ENCODE data around the gene MTRR.

Gene MTRR

DNA sequence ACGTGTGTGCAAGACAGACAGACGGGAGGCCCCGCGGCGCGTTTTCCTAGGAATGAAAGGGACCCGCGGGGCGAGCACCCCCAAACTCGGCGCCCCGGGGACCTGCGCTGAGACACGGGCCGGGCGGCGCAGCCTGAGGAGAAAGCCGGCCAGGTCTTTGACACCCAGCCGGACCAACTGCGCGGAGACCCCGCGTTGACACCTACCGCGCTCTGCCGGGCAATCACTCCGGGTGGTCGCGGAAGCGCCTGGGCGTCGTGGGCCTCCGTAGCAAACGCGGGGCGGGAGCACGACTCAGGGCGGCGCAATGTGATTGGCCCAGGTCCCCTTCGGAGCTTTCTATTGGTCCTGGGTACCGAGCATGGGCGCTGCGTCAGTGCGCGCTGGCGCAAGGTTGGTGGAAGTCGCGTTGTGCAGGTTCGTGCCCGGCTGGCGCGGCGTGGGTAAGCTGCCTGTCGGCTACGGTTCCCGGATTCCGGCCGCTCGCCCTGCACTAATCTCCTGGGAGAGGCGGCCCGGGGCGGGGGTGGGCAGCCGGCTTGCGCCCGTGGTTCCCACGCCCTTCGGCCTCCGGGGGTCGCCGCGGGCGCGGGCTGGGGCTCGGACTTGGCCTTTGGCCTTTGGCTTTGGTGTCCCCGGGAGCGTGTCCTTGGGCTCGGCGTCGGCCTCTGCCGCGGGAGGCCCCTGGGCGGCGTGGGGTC, at the start of gene MTRR, which contains the start of gene FASTKD3:
TSS of gene MTRR (plus strand) at position 376 of the 701 bp plus-strand sequence. CDS start 1,647 bp downstream, outside the sequence.
TSS of gene FASTKD3 (minus strand) at position 259 of the 701 bp plus-strand sequence. CDS start 948 bp downstream, outside the sequence.
- no peaks in the 10 kb centered on the region for H3K9me2 ChIP-seq (ENCODE audit: low read depth, low read length)
- no peaks in the 10 kb centered on the region for H3K27me3 ChIP-seq (ENCODE audit: insufficient read depth, low read length)
- peak within 1 kb of the TSS; percentile 98 for H3K9ac ChIP-seq (ENCODE audit: low read length)
- peaks cover 56% of the 10 kb centered on the region for H3K36me3 ChIP-seq (ENCODE audit: insufficient read depth, low read length)
- no peaks in the 10 kb centered on the region for H3F3A ChIP-seq (ENCODE audit: insufficient read depth, low read length)
- H3K9me3 ChIP-seq (ENCODE audit: low read length), result no peaks in the 10 kb centered on the region
- peak within 1 kb of the TSS; percentile 34; the same call in 1 of the 2 replicates for H2AFZ ChIP-seq (ENCODE audit: low read length)
- peak within 1 kb of the TSS; percentile 99 for H3K4me3 ChIP-seq (ENCODE audit: low read depth, low read length, poor library complexity, severe bottlenecking)
- H3K27ac ChIP-seq (ENCODE audit: low read depth, low read length, poor library complexity, severe bottlenecking), result no peak within 1 kb of the TSS
- H3K4me2 ChIP-seq (ENCODE audit: low read length), result peak within 1 kb of the TSS; percentile 93
- peaks cover 53% of the 10 kb centered on the region for H3K4me1 ChIP-seq (ENCODE audit: insufficient read depth, low read length, severe bottlenecking)
- H4K20me1 ChIP-seq (ENCODE audit: insufficient read depth, low read length), result peaks cover 2% of the 10 kb centered on the region; the same call in 1 of the 2 replicates
- TF ChIP-seq EZH2 (IDR thresholded peaks at IDR 0.05; ENCODE audit: borderline replicate concordance, low read length), result no peak
- TF ChIP-seq, protein P1, sequence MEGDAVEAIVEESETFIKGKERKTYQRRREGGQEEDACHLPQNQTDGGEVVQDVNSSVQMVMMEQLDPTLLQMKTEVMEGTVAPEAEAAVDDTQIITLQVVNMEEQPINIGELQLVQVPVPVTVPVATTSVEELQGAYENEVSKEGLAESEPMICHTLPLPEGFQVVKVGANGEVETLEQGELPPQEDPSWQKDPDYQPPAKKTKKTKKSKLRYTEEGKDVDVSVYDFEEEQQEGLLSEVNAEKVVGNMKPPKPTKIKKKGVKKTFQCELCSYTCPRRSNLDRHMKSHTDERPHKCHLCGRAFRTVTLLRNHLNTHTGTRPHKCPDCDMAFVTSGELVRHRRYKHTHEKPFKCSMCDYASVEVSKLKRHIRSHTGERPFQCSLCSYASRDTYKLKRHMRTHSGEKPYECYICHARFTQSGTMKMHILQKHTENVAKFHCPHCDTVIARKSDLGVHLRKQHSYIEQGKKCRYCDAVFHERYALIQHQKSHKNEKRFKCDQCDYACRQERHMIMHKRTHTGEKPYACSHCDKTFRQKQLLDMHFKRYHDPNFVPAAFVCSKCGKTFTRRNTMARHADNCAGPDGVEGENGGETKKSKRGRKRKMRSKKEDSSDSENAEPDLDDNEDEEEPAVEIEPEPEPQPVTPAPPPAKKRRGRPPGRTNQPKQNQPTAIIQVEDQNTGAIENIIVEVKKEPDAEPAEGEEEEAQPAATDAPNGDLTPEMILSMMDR (IDR thresholded peaks at IDR 0.05; ENCODE audit: low read length), result no peak
- H3K79me2 ChIP-seq (ENCODE audit: insufficient read depth, low read length), result peaks cover 71% of the 10 kb centered on the region

DNA sequence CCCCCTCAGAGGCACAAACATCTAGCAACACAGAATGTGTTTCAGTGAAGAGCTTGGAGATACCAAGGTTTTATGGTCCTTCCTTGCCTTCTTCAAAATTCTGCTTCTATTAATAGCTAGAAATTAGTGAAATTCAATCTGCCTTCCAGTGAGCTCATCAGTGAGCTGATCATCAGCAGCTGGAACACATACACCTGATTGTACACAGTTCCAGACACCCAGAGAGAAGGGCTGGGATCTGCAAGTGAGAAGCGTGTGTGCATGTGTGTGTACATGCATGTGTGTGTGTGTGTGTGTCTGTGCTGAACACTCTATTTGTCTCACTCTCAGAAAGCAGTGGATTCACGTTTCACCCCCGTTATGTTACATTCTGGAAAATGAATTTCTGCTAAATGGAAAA, 46.5 kb upstream of the MTRR start:
- Histone ChIP-seq H3K36me3 (ENCODE audit: insufficient read depth, low read length) (no peaks in the 10 kb centered on the region), H2AFZ (ENCODE audit: low read length) (no peak overlapping the region), H3K4me2 (ENCODE audit: low read length) (no peak overlapping the region), H3K9me3 (ENCODE audit: low read length) (no peaks in the 10 kb centered on the region), H3K9me2 (ENCODE audit: low read depth, low read length) (no peaks in the 10 kb centered on the region), H3K27ac (ENCODE audit: low read depth, low read length, poor library complexity, severe bottlenecking) (no peak overlapping the region), H4K20me1 (ENCODE audit: insufficient read depth, low read length) (no peaks in the 10 kb centered on the region), H3K4me3 (ENCODE audit: low read depth, low read length, poor library complexity, severe bottlenecking) (no peak overlapping the region), H3K4me1 (ENCODE audit: insufficient read depth, low read length, severe bottlenecking) (no peaks in the 10 kb centered on the region), H3K9ac (ENCODE audit: low read length) (no peak overlapping the region), H3F3A (ENCODE audit: insufficient read depth, low read length) (no peaks in the 10 kb centered on the region), H3K79me2 (ENCODE audit: insufficient read depth, low read length) (no peaks in the 10 kb centered on the region), H3K27me3 (ENCODE audit: insufficient read depth, low read length) (0 out of 2 replicates have a peak, but pooled peaks cover 4% of the 10 kb centered on the region)
- no peak for TF ChIP-seq EZH2 (IDR thresholded peaks at IDR 0.05; ENCODE audit: borderline replicate concordance, low read length)
- TF ChIP-seq, protein P1 (IDR thresholded peaks at IDR 0.05; ENCODE audit: low read length), result no peak

DNA sequence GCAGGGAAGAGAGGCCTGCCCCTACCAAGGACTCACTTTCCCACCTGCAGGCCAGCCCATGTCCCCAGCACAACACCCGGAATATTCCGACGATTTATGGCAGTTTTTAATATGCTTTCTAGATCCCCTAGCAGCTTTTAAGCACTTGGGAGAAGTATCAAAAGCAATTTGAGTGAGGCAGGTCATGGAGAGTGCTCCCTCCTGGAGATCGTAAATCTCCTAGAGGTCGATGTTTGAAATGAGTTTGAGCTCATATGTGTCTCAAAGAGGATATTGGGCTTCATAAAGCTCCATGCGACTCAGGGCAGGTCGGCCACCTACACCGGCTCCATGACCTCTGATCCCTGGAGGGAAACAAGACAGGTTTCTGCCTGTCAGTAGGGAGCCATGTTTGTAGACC, 45.4 kb upstream of the MTRR start:
- H3K27ac ChIP-seq (ENCODE audit: low read depth, low read length, poor library complexity, severe bottlenecking), result no peak overlapping the region
- no peak overlapping the region for H3K4me3 ChIP-seq (ENCODE audit: low read depth, low read length, poor library complexity, severe bottlenecking)
- H4K20me1 ChIP-seq (ENCODE audit: insufficient read depth, low read length), result no peaks in the 10 kb centered on the region
- H3K9ac ChIP-seq (ENCODE audit: low read length), result no peak overlapping the region
- H3K36me3 ChIP-seq (ENCODE audit: insufficient read depth, low read length), result no peaks in the 10 kb centered on the region
- H3K4me2 ChIP-seq (ENCODE audit: low read length), result no peak overlapping the region
- no peaks in the 10 kb centered on the region for H3K4me1 ChIP-seq (ENCODE audit: insufficient read depth, low read length, severe bottlenecking)
- H3K27me3 ChIP-seq (ENCODE audit: insufficient read depth, low read length), result 0 out of 2 replicates have a peak, but pooled peaks cover 4% of the 10 kb centered on the region
- no peaks in the 10 kb centered on the region for H3K79me2 ChIP-seq (ENCODE audit: insufficient read depth, low read length)
- H3F3A ChIP-seq (ENCODE audit: insufficient read depth, low read length), result no peaks in the 10 kb centered on the region
- H3K9me2 ChIP-seq (ENCODE audit: low read depth, low read length), result no peaks in the 10 kb centered on the region
- H3K9me3 ChIP-seq (ENCODE audit: low read length), result no peaks in the 10 kb centered on the region
- no peak for TF ChIP-seq EZH2 (IDR thresholded peaks at IDR 0.05; ENCODE audit: borderline replicate concordance, low read length)
- TF ChIP-seq, protein P1 (IDR thresholded peaks at IDR 0.05; ENCODE audit: low read length), result no peak
- no peak overlapping the region for H2AFZ ChIP-seq (ENCODE audit: low read length)
